ENCODE results near the gene NR3C2.
A peak's percentile ranks its signal among the peaks of the same experiment; 100 is the strongest.
"Not testable (repeated sequence)": the region's sequence is repeated elsewhere in the genome, so short reads cannot be mapped to it uniquely, and the experiment has no call there.

NR3C2 gene

DNA sequence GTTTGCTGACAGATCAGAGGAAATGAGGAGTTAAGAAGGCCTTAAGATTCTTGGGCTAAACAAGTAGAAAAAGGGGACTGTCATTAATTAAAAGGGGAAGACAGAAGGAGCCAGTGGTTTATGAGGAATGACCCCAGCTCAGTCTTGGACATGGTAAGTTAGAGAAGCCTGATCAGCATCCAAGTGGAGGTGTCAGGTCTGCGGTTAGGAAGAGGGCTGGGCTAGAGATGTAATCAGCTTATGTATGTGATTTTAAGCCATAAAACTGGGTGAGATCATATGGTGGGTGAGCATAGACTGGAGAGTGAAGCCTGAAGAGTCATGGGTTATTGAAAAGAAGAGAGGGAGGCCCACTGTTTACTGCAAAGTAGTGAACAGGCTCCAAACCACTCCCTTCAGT is 246.1 kb downstream of the NR3C2 start:
- peaks cover 3% of the 10 kb centered on the region for H3K9me3 Mint-ChIP-seq
- peaks cover 30% of the 10 kb centered on the region for H3K36me3 Mint-ChIP-seq
- H3K4me3 Mint-ChIP-seq, result no peak overlapping the region
- H3K27me3 Mint-ChIP-seq, result no peaks in the 10 kb centered on the region
- no peaks in the 10 kb centered on the region for H3K4me1 Mint-ChIP-seq
- ATAC-seq, result no peak
- H3K27ac Mint-ChIP-seq, result no peak overlapping the region

DNA sequence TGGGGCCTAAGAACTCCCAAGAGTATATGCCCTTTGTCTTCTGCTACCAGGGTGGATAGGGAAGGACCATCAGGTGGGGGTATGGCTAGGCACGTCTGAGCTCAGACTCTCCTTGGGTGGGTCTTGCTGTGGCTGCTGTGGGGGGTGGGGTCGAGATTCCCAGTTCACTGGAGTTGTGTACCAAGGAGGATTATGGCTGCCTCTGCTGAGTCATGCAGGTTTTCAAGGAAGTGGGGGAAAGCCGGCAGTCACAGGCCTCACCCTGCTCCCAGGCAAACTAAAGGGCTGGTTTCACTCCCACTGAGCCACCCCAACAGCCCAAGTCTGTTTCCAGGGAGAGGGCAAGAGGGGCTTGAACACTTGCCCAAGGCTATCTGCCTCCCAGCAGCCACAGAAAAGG is 249.7 kb downstream of the NR3C2 start:
- no peaks in the 10 kb centered on the region for H3K27me3 Mint-ChIP-seq
- peaks cover 7% of the 10 kb centered on the region for H3K9me3 Mint-ChIP-seq
- peaks cover 37% of the 10 kb centered on the region for H3K36me3 Mint-ChIP-seq
- no peak overlapping the region for H3K27ac Mint-ChIP-seq
- no peak for ATAC-seq
- H3K4me1 Mint-ChIP-seq, result no peaks in the 10 kb centered on the region
- no peak overlapping the region for H3K4me3 Mint-ChIP-seq

DNA sequence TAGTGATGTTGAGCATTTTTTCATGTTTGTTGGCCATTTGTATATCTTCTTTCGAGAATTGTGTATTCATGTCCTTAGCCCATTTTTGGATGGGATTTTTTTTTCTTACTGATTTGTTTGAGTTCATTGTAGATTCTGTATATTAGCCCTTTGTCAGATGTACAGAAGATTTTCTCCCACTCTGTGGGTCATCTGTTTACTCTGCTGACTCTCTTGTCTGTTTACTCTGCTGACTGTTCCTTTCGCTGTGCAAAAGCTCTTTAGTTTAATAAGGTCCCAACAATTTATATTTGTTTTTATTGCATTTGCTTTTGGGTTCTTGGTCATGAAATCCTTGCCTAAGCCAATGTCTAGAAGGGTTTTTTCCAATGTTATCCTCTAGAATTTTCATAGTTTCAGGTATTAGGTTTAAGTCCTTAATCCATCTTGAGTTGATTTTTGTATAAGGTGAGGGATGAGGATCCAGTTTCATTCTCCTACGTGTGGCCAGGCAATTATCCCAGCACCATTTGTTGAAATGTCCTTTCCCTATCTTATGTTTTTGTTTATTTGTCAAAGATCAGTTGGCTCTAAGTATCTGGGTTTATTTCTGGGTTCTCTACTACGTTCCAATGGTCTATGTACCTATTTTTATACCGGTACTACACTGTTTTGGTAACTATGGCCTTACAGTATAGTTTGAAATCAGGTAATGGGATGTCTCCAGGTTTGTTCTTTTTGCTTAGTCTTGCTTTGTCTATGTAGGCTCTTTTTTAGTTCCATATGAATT is 254.6 kb downstream of the NR3C2 start:
- not testable (repeated sequence) for H3K27me3 Mint-ChIP-seq, H3K27ac Mint-ChIP-seq, H3K4me1 Mint-ChIP-seq, H3K4me3 Mint-ChIP-seq, ATAC-seq
- Mint-ChIP-seq H3K36me3 (peaks cover 50% of the 10 kb centered on the region), H3K9me3 (peaks cover 12% of the 10 kb centered on the region)

DNA sequence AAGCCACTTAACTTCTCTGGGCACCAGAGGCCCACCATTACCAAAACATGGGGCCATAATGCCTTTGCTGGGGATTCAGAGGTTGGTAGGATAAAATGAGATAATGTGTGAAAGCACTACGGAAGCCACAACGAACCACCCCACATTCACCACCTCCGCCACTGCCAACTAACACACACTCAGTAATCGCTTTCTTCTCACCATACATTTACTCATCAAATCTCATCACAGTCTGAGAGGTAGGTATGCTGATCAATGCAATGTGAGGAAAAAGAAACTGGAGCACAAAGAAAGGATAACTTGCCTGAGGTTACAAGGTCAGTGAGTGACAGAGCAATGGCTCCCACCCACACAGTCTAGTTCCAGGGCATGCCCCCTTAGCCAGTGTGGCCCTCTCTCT is 257.3 kb downstream of the NR3C2 start:
- Mint-ChIP-seq H3K36me3 (peaks cover 30% of the 10 kb centered on the region), H3K27me3 (no peaks in the 10 kb centered on the region), H3K4me3 (no peak overlapping the region), H3K27ac (no peak overlapping the region), H3K4me1 (peaks cover 6% of the 10 kb centered on the region), H3K9me3 (peaks cover 8% of the 10 kb centered on the region)
- ATAC-seq, result no peak

DNA sequence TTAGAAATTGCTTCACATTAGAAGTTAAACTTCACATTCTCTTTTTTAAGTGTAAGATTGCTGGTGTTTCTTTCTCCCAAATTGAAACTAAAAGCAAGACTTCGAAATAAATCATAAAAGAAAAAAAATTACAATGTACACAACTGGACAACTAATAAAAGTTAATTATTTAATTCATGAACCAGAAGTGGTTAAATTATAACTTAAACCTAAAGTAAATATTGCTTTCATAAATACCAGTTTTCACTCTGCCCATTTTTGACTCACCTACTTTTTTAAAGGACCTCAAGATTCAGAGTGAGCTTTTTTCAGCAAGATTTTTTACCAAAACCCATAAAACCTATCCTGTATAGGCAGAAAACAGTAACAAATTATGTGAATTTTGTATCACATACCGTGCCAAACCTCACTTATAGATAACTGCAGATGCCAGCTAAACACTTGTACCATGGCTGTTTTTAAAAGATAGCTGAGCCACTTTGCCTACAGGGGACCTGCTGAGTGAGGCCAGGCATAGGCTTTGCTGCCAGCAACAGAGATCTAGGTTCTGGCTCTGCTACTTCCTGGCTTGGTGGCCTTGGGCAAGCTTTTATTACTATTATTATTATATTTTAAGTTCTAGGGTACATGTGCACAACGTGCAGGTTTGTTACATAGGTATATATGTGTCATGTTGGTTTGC is 259.8 kb downstream of the NR3C2 start:
- ATAC-seq, result no peak

DNA sequence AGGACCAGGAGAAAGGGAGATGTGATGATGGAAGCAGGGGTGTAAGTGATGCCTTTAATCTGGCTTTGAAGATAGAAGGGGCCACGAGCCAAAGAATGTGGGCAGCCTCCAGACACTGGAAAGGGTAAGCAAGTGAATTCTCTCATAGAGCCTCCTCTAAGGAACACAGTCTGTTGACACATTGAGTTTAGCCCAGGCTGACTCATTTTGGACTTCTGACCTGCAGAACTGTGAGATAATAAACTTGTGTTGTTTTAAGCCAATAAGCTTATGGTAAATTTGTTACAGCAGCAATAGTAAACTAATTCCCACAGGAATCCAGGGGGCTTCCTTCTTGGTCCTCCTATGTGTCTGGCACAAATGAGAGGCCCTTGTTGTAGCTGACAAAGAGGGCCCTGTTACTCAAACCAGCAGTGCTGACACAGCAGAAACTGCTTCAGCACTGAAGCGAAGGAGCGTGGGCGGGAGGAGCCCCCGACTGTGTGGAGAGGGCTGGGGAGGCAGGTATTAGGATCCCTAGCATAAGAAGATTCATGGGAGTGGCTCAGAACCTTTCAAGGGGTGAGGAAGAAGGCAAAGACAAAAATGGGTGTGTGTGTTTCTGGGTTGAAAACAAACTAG is 268.7 kb downstream of the NR3C2 start:
- no peak overlapping the region for H3K4me3 Mint-ChIP-seq
- no peak for ATAC-seq
- H3K36me3 Mint-ChIP-seq, result peaks cover 29% of the 10 kb centered on the region
- H3K9me3 Mint-ChIP-seq, result peaks cover 7% of the 10 kb centered on the region
- H3K27me3 Mint-ChIP-seq, result no peaks in the 10 kb centered on the region
- peaks cover 9% of the 10 kb centered on the region for H3K4me1 Mint-ChIP-seq
- no peak overlapping the region for H3K27ac Mint-ChIP-seq

More for the DNA sequence above, 259.8 kb downstream of the NR3C2 start:
- Mint-ChIP-seq H3K36me3 (peaks cover 19% of the 10 kb centered on the region), H3K4me1 (peaks cover 11% of the 10 kb centered on the region), H3K4me3 (no peak overlapping the region), H3K9me3 (peaks cover 5% of the 10 kb centered on the region), H3K27me3 (no peaks in the 10 kb centered on the region), H3K27ac (no peak overlapping the region)

DNA sequence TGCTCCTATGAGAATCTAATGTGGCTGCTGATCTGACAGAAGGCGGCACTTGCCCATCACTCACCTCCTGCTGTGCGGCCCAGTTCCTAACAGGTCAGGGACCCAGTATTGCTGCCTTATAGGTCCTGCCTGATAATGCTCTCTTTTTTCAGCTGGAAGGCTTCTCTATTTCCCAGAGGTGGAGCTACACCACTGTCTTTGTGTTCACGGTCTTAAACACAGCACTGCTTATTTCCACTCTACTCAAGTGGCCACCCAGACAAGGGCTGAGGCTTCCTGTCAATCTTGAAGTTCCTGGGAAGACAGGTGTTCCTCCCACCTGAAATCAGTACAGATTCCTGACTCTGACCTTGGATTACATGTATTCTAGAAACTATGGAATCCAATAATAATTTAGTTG is 270.6 kb downstream of the NR3C2 start:
- Mint-ChIP-seq H3K4me3 (no peak overlapping the region), H3K36me3 (peaks cover 29% of the 10 kb centered on the region), H3K27me3 (no peaks in the 10 kb centered on the region), H3K4me1 (peaks cover 7% of the 10 kb centered on the region), H3K27ac (no peak overlapping the region), H3K9me3 (peaks cover 7% of the 10 kb centered on the region)
- no peak for ATAC-seq

DNA sequence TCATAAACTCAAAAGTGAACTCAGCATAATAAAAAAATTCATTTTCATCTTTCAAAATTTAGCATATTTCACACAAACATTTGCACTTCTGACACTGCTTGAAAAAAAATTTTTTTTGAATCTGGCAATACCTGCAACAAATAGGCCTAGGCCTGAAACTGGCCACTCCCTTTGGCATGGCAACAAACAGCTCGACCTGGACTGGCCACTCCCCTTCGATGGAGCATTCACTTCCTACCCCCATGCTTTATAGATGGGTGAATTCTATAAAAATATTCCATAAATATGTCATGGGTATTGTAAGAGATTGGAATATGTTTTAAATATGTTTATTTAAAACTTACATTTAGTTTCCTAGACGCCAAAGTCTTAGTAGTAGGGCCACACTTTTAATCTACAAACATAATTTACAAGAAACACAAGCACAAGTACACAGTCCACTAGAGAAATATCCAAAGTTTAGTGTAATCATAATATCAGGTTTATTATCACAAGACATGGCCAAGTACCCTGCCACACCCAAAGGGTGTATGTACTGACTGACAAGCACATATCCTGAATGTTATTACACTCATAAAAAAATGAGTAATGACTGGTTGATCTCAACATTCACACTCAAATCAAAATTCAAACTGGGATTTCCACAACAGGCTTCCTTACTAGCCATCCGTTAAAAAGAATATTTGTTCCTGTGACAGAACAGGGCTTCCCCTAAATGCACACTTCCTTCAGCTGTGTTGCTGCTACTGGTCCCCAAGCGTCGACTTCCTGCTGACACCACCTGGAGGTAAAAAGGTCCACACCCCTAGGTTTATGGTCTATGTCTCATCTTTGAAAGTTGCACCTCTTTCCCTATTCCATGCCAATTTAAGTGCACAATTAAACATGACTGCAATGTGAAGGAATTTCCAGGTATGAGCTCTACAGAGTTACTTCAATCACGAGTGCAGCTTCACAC is 271.5 kb downstream of the NR3C2 start:
- no peak overlapping the region for H3K27ac Mint-ChIP-seq
- peaks cover 7% of the 10 kb centered on the region for H3K4me1 Mint-ChIP-seq
- H3K36me3 Mint-ChIP-seq, result peaks cover 24% of the 10 kb centered on the region
- peaks cover 7% of the 10 kb centered on the region for H3K9me3 Mint-ChIP-seq
- H3K27me3 Mint-ChIP-seq, result no peaks in the 10 kb centered on the region
- no peak for ATAC-seq
- no peak overlapping the region for H3K4me3 Mint-ChIP-seq

DNA sequence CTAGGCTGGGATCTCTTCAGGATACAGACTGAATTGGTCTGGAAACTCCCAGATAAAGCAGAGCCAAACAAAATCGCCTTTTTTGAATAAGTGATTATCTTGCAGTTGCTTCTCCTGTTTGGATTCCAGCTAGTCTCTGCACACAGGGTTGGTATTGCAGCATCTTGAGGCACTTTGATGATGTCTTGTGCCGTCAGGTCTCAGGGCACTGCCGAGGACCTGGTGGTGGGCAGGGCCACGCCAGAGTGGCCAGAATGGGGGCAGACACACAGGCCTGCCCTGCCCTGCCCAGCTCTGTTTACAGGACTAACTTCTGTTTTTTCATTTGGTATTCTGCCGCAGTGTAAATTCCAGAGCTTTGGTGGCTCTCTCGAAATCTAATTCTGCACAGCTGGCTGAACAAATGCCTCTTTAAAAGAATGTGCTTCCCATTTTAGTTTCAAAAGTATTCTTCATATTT is 276.1 kb downstream of the NR3C2 start:
- H3K36me3 Mint-ChIP-seq, result no peaks in the 10 kb centered on the region
- no peak overlapping the region for H3K4me3 Mint-ChIP-seq
- ATAC-seq, result no peak
- H3K27ac Mint-ChIP-seq, result no peak overlapping the region
- H3K4me1 Mint-ChIP-seq, result no peaks in the 10 kb centered on the region
- no peaks in the 10 kb centered on the region for H3K9me3 Mint-ChIP-seq
- H3K27me3 Mint-ChIP-seq, result no peaks in the 10 kb centered on the region

DNA sequence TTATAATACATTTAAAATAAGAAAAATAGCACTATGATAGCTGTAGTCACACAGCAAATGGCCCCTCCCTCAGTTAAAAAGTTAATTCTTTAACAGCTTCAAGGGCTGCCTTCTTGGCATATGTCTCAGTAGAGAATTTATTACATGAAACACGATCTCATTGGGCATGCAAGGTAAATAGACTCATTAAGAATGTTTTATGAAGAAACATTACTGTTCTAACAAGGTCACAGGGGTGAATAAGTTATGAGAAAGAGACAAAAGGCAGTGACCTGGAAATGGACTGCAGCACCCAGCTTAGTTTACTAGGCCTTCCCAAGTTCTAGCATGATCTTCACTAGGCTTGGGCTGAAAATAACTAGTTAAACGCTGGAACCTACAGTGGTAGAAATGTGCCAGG is 277.7 kb downstream of the NR3C2 start:
- Mint-ChIP-seq H3K27me3 (no peaks in the 10 kb centered on the region), H3K4me1 (no peaks in the 10 kb centered on the region), H3K4me3 (no peak overlapping the region), H3K36me3 (no peaks in the 10 kb centered on the region), H3K27ac (no peak overlapping the region), H3K9me3 (no peaks in the 10 kb centered on the region)
- ATAC-seq, result no peak

DNA sequence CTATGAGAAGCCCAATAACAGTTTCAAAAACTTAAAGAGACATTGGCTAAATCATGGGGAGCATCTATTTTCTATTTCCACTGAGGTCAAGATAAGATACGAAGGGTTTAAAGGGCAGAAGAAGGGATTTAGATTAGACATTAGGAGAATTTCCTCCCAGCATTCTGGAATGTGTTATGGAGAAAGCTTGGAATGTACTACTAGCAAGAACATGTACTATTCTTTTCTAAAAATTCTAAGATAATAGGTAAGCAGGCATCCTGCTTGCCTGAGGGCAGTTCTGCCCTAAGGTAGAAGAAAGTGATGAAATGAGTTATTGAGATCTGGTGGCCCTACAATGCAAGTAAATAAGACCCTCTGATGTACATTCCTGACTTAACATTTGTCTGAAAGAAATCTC is 279.2 kb downstream of the NR3C2 start:
- H3K9me3 Mint-ChIP-seq, result no peaks in the 10 kb centered on the region
- H3K27me3 Mint-ChIP-seq, result no peaks in the 10 kb centered on the region
- no peak overlapping the region for H3K27ac Mint-ChIP-seq
- ATAC-seq, result no peak
- H3K4me3 Mint-ChIP-seq, result no peak overlapping the region
- H3K4me1 Mint-ChIP-seq, result no peaks in the 10 kb centered on the region
- no peaks in the 10 kb centered on the region for H3K36me3 Mint-ChIP-seq

DNA sequence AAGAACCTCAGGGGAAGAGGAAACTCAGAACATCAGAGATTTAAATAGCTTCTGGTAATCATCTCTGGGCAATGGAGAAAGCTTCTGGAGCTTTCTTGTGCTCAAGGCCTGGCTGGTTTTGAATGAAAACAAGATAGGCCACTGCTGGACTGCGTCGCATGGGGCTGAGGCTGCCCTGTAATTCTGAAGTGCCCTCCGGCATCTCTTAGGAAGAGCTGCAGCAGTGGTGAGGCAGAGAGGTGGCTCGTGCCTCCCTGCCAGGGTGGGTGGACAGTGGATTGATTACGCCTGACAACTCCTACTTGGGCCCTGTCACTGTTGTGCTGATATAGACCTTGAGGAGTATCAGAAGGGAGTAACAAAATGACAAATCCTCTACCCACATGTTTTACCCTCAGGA is 279.7 kb downstream of the NR3C2 start:
- H3K4me1 Mint-ChIP-seq, result no peaks in the 10 kb centered on the region
- no peak overlapping the region for H3K4me3 Mint-ChIP-seq
- H3K9me3 Mint-ChIP-seq, result no peaks in the 10 kb centered on the region
- no peaks in the 10 kb centered on the region for H3K27me3 Mint-ChIP-seq
- H3K27ac Mint-ChIP-seq, result no peak overlapping the region
- ATAC-seq, result no peak
- peaks cover under 1% of the 10 kb centered on the region for H3K36me3 Mint-ChIP-seq

DNA sequence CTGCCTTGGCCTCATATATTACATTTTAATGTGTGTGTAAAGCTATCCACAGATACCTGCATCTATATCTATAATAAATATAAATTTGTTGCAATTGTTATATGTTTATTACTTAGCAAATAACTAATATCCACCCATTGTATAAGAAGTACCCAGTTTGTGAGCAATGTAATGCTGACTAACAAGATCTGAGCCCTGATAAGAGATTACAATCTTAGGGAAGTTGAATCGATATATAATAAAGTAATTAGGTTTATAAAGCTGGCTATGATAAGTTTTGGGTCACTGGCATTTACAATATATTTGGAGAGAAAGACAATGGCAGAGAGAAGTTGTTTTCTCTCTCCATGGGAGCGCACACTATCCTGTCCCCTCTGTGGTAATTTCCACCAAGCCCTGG is 280.6 kb downstream of the NR3C2 start:
- no peaks in the 10 kb centered on the region for H3K27me3 Mint-ChIP-seq
- H3K27ac Mint-ChIP-seq, result no peak overlapping the region
- H3K36me3 Mint-ChIP-seq, result peaks cover 10% of the 10 kb centered on the region
- H3K9me3 Mint-ChIP-seq, result peaks cover 3% of the 10 kb centered on the region
- no peak overlapping the region for H3K4me3 Mint-ChIP-seq
- no peak for ATAC-seq
- no peaks in the 10 kb centered on the region for H3K4me1 Mint-ChIP-seq

DNA sequence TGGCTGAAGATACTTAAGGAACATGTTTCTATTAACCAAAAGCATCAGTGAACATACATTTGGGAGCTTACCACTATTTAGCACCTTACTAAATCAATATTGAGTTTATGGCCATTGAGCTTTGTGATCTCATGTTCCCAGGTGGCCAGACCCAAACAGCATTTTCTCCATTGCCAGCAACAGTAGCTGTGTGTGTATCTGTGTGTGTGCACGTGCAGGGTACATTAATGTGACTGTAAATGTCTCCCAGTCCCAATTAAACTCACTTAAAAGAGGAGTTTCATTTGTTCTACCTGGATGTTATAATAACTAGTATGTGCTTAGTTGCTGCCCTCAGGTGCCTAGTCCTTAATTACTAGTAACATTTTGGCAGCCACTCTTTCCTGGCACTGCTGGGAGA is 282.4 kb downstream of the NR3C2 start:
- Mint-ChIP-seq H3K27ac (no peak overlapping the region), H3K9me3 (peaks cover 3% of the 10 kb centered on the region), H3K4me3 (no peak overlapping the region), H3K36me3 (peaks cover 14% of the 10 kb centered on the region), H3K4me1 (no peaks in the 10 kb centered on the region), H3K27me3 (no peaks in the 10 kb centered on the region)
- peak; percentile 24 for ATAC-seq

DNA sequence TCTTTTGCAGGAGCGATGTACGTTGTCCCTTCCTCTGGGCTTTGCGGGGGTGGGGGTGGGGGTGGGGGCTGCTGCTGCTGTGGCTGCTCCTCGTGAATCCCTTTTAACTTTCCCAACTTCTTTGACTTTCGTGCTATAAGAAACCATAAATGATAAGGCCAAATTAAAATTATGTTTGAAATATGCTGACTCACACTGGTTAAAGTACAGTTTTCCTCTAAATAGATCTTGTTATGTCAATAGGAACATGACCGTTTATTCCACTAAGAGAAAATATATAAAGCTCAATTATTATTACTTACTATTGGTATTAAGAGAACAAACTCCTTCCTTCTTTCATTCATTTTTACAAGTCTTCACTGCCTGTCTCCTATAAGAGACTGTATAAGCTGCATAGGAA is 287.4 kb downstream of the NR3C2 start:
- Mint-ChIP-seq H3K36me3 (peaks cover 39% of the 10 kb centered on the region), H3K27ac (no peak overlapping the region), H3K4me1 (no peaks in the 10 kb centered on the region), H3K27me3 (no peaks in the 10 kb centered on the region), H3K4me3 (no peak overlapping the region), H3K9me3 (peaks cover 3% of the 10 kb centered on the region)
- ATAC-seq, result no peak
